Activated gamma-delta T cell treated with Interleukin-2 at 50 U/mL for 16 hours (primary cell): ENCODE data around the gene ROBO3.

Source experiments
- DNase-seq: peaks from one replicate; pipeline ENCODE4 v3.0.0-alpha.2; 2020

The ROBO3 gene

GRCh38 chr11:124930799-124931198, 65.6 kb downstream of the ROBO3 start:
- no peak for DNase-seq
